Stimulated activated CD8-positive, alpha-beta memory T cell treated with anti-CD3 and anti-CD28 coated beads, Interleukin-7, amount 100 ng/mL, for 24 hours (primary cell): Measurements from ENCODE around the gene FGF18.

Experiments used
- DNase-seq: peaks from one replicate; pipeline ENCODE4 v3.0.0-alpha.2; 2020; ENCODE audit warnings: low read depth

The FGF18 gene

GRCh38 chr5:171422902-171423663 lies 3.6 kb downstream of the FGF18 start:
- no peak for DNase-seq

- no peak for DNase-seq
Measured at GRCh38 chr5:171424726-171425125, 5.3 kb downstream of the FGF18 start.

GRCh38 chr5:171425596-171426244 lies 6.3 kb downstream of the FGF18 start:
- no peak for DNase-seq

- DNase-seq: no peak
Measured at GRCh38 chr5:171426266-171426665, 6.8 kb downstream of the FGF18 start.

- DNase-seq: no peak
Measured at GRCh38 chr5:171426680-171427079, 7.2 kb downstream of the FGF18 start.

GRCh38 chr5:171427318-171428167 lies 8.1 kb downstream of the FGF18 start:
- DNase-seq: no peak

- DNase-seq: no peak
Measured at GRCh38 chr5:171428168-171428696, 8.8 kb downstream of the FGF18 start.

GRCh38 chr5:171428809-171429542 lies 9.5 kb downstream of the FGF18 start:
- no peak for DNase-seq

- no peak for DNase-seq
Measured at GRCh38 chr5:171429543-171429910, 10.1 kb downstream of the FGF18 start.

- no peak for DNase-seq
Measured at GRCh38 chr5:171431251-171431777, 11.9 kb downstream of the FGF18 start.

GRCh38 chr5:171432076-171432475 lies 12.6 kb downstream of the FGF18 start:
- no peak for DNase-seq

- no peak for DNase-seq
Measured at GRCh38 chr5:171432583-171433351, 13.3 kb downstream of the FGF18 start.

GRCh38 chr5:171433352-171433698 lies 13.9 kb downstream of the FGF18 start:
- no peak for DNase-seq

- DNase-seq: no peak
Measured at GRCh38 chr5:171433982-171434676, 14.7 kb downstream of the FGF18 start.

GRCh38 chr5:171434874-171435273 lies 15.4 kb downstream of the FGF18 start:
- no peak for DNase-seq

- DNase-seq: no peak
Measured at GRCh38 chr5:171435908-171436307, 16.5 kb downstream of the FGF18 start.

GRCh38 chr5:171436804-171437285 lies 17.4 kb downstream of the FGF18 start:
- no peak for DNase-seq

GRCh38 chr5:171437286-171437821 lies 17.9 kb downstream of the FGF18 start:
- no peak for DNase-seq

GRCh38 chr5:171438738-171439137 lies 19.3 kb downstream of the FGF18 start:
- DNase-seq: no peak

GRCh38 chr5:171441246-171441791 lies 21.9 kb downstream of the FGF18 start:
- no peak for DNase-seq
